ENCODE results near the gene APOA5.

DNA sequence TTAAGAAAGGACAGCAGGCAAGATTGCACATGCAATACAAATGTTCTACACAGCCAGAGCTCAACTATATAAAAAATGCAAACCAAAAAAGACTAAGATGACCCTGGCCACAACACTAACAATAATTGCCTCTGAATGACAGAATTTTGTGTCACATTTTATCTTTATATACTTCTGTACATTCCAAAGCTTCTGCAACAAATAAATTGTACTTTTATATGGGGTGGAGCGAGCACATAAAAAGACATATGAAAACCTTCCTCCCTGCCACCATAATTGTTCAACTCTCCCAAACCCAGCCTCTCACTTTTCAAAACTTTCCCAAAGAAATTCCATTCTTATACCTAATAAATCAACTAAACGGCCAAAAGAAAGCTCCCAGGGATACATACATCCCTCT lies 29.5 kb downstream of the APOA5 start:
- TF ChIP-seq, protein P1, sequence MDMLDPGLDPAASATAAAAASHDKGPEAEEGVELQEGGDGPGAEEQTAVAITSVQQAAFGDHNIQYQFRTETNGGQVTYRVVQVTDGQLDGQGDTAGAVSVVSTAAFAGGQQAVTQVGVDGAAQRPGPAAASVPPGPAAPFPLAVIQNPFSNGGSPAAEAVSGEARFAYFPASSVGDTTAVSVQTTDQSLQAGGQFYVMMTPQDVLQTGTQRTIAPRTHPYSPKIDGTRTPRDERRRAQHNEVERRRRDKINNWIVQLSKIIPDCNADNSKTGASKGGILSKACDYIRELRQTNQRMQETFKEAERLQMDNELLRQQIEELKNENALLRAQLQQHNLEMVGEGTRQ (CRISPR knock-in tag; IDR thresholded peaks at IDR 0.05), result no peak
- no peak for TF ChIP-seq CTCF (IDR thresholded peaks at IDR 0.05)
- no peak for TF ChIP-seq JUN (CRISPR knock-in tag; IDR thresholded peaks at IDR 0.05)
- no peak for TF ChIP-seq ATF6 (CRISPR knock-in tag; IDR thresholded peaks at IDR 0.05)
- no peak for TF ChIP-seq ZNF532 (CRISPR knock-in tag; IDR thresholded peaks at IDR 0.05; ENCODE audit: borderline replicate concordance)
- no peak for TF ChIP-seq TCF7 (CRISPR knock-in tag; IDR thresholded peaks at IDR 0.05; ENCODE audit: low read depth)
- no peak for TF ChIP-seq ZNF416 (CRISPR knock-in tag; IDR thresholded peaks at IDR 0.05)

Measured in WTC11 (cell line).